NCI-H2227 treated with DMSO at 0.1 percent for 48 hours (cell line): ENCODE results near the gene BMI1.
"Not testable (repeated sequence)": the region's sequence is repeated elsewhere in the genome, so short reads cannot be mapped to it uniquely, and the experiment has no call there.

ENCODE experiments used
- DNase-seq: peaks from one replicate; lab custom pipeline; 2025; lab: John Stamatoyannopoulos, UW

The BMI1 gene

GRCh38 chr10:22339761-22340328 is 18.9 kb downstream of the BMI1 start:
- no peak for DNase-seq

DNA sequence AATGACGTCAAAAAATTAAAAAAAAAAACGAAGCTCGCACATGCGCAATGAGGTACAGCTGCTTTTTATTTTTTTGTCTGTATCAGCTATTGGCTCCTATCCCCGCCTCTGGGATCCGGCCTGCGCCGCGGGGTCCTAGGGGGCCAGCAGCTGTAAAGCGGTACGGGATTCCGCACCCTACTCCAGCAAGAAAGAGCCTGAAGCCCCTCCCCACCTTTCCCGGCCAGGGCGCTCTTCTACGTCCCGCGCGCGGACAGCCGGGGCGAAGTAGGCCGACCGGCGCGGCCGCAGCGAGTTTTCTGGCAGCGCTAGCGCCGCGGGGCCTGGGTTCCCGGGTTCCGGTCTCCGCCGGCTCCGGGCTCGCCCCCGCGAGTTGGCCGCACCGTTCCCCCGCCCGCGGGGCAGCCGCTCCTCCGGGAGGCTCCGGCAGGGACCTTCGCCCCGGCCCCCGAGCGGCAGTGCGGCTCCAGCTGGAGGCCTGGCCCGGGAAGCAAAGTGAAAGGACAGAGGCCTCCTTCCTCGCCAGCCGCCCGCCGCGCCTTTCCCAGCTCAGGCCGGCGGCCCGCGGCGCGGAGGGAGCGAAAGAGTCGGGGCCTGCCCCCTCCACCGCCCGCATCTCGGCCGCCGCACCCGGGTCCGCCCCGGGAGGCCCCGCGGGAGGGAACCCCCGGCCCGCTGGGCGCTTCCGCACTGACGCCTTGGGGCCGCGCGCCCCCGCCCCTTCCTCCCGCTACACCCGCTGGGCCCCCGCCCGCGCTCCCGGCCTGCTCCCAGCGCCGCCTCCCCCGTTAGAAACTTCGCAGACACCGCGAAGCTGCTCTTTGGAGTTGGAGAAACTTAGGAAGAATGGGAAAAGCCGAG is 19.7 kb downstream of the BMI1 start:
- peak; percentile 66 for DNase-seq

DNA sequence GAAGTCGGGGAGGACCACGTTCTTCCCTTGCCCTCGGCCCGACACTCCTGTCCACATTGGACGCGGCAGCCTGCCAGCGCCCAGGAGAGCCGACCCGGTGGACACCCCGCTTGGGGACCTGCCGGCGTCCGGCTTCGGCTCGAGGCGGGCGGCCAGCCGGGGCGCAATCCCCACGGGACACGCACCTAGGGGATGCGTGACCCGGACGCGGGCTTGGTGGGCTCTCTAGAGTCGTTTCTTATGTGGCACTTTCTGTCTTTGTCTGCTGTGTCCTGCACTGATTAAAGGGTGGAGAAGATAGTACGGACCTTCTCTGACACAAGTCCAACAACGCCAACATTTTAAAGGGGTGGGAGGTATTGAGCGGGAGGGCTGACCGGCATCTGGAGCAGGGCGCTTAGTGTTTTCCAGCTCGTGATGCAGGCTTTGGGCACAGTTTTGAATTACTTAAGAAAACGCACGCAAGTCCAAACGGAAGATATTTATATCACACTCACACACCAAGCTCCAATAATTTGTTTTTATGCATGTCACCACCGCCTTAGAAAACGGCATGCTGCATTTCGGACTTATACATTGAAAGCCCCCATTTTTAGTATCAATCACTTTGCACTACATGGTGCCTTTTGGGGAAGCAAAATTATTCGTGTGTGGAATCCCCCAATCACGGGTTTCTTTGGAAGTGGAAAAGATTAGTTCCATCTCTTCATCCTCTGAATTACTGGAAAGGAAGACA is 20.5 kb downstream of the BMI1 start:
- no peak for DNase-seq

- no peak for DNase-seq
These were observed 21.0 kb downstream of the BMI1 start for GRCh38 chr10:22341926-22342196.

- DNase-seq, result no peak
These were observed 21.5 kb downstream of the BMI1 start for GRCh38 chr10:22342421-22342820.

- DNase-seq, result no peak
These were observed 22.8 kb downstream of the BMI1 start for GRCh38 chr10:22343731-22344130.

GRCh38 chr10:22344249-22344648 is 23.4 kb downstream of the BMI1 start:
- no peak for DNase-seq

GRCh38 chr10:22344781-22345300 is 23.9 kb downstream of the BMI1 start:
- no peak for DNase-seq

- peak; percentile 39 for DNase-seq
These were observed 24.6 kb downstream of the BMI1 start, which contains the start of gene SPAG6 for GRCh38 chr10:22345301-22346095. TSS of gene SPAG6 (plus strand) at chr10:22345496. CDS start at chr10:22345612, 116 bp downstream.

GRCh38 chr10:22346096-22346661 is 25.3 kb downstream of the BMI1 start:
- DNase-seq, result no peak

- DNase-seq, result no peak
These were observed 28.9 kb downstream of the BMI1 start for GRCh38 chr10:22349755-22350154.

DNA sequence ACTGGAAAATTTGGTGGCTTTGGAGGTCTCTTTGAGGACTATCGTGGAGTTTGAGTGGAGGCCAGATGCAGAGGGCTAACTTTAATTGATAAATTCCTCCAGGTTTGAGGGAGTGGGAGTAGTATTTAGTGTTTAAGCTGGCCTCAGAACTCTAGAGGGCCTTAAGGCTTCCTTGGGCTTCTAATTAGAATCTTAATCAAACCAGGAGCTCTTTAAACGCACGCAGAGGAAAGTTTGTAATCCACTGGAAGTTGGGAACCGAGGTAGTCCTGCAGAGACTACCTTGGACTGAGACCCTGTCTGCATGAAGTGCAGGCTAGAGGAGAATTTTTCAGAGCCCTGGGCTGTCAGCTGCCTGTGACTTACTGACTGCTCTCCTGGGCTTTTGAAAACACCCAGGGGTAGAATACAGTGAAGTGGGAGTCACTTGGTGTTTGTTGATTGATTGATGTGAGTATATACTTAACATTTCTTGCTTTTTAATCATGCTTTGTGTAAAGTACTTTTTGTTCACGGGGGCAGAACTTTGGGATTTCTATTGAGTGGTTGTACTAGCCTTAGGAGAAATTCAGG is 30.3 kb downstream of the BMI1 start:
- no peak for DNase-seq

- no peak for DNase-seq
These were observed 35.5 kb downstream of the BMI1 start for GRCh38 chr10:22356324-22356873.

DNA sequence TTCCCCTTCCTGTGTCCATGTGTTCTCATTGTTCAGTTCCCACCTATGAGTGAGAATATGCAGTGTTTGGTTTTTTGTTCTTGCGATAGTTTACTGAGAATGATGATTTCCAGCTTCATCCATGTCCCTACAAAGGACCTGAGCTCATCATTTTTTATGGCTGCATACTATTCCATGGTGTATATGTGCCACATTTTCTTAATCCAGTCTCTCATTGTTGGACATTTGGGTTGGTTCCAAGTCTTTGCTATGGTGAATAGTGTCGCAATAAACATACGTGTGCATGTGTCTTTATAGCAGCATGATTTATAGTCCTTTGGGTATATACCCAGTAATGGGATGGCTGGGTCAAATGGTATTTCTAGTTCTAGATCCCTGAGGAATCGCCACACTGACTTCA is 36.9 kb downstream of the BMI1 start:
- DNase-seq, result not testable (repeated sequence)

GRCh38 chr10:22363305-22363704 is 42.4 kb downstream of the BMI1 start:
- no peak for DNase-seq

DNA sequence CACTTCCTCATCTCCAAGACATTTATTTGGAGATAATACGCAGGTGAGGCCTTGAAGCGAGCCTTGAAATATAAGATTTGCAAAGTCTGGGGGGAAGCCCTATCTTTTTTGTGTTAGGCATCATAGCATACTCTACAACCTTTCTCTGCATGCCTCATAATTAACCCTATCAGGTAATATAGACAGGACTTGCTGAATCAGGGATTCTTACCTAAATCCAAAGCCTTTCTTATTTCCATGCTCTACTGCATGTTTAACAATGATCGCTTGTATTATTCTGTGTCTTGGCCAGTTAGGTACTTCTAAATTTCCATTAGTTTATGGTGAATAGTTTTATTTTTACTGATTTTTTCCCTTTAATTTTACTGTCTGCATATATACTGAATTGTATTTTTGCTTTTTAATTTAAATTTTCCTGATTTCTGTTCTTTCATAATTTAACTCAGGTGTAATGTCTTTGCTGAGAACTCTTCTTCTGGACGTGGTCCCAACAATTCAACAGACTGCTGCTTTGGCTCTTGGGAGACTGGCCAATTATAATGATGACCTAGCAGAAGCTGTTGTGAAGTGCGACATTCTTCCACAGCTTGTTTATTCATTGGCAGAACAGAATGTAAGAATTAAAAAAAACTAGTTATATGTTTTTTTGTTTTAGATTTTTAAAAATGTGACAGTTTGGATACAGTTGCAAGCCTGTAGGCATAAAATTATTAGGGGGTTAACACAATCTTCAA is 43.7 kb downstream of the BMI1 start:
- DNase-seq, result no peak

DNA sequence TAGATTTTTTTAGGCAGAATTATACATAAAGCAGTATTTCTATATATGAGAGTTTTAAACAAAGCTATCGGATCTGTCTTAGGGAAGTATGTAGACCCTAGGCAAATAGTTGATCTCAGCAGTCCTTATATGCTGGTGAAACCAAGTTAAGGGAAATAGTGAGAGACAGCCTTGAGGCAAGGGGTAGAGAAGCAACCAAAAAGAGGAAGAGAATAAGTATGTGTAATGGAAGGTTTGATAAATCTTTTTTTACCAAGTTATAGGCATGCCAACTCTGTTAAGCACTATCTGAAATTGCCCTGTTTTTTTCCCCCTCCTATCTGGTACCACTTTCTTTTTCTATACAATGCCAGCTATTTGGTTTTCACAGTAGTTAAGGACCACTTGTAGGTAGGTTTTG is 44.3 kb downstream of the BMI1 start:
- no peak for DNase-seq

GRCh38 chr10:22365644-22366434 is 44.9 kb downstream of the BMI1 start:
- DNase-seq, result no peak

DNA sequence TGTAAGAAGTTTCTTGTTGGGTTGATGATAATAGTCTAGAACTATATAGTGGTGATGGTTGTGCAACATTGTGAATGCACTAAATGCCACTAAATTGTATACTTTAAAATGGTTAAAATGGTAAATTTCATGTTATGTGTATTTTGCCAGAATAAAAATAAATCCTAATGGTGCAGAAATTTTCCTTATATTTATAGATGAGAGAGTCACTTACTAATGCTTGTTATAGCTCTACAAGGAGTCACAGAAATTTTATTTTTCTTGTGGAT is 45.5 kb downstream of the BMI1 start:
- DNase-seq, result no peak

DNA sequence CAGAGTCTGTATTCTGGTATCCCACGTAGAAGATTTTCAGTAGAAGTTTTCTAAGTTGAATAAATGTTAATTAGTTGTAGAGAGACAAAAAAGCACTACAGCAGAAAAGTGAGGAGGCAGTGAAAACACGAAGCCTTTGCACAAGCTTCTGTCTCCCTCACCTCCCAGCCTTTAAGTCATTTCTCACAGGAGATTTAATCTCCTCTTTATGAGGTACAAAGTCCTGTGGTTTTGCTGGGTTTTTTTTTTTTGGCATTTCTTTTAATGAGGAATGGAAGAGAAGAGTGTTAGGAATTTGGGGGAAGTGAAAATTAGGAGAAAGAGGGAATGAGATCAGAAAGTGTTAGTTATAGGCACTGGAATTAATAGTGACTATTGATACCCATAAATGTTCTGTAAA is 45.9 kb downstream of the BMI1 start:
- no peak for DNase-seq
